GM18508 (cell line): ENCODE results near the gene HOXB3.

Experiments used
- ATAC-seq: cut with Tn5 transposase; IDR thresholded peaks from one replicate; pipeline ENCODE4 v1.9.1; 2021; ENCODE audit warnings: moderate number of reproducible peaks; ENCODE audit not compliant: insufficient read depth, unreplicated experiment

The HOXB3 gene

GRCh38 chr17:48626245-48627117, 36.4 kb upstream of the HOXB3 start, which contains the start of gene HOXB9:
HOXB9 (minus strand) TSS chr17:48626358; CDS start chr17:48626269, 89 bp downstream.
- ATAC-seq: no peak

GRCh38 chr17:48625495-48626244, 35.6 kb upstream of the HOXB3 start:
- no peak for ATAC-seq

GRCh38 chr17:48624544-48625494, 34.8 kb upstream of the HOXB3 start:
- ATAC-seq: no peak

DNA sequence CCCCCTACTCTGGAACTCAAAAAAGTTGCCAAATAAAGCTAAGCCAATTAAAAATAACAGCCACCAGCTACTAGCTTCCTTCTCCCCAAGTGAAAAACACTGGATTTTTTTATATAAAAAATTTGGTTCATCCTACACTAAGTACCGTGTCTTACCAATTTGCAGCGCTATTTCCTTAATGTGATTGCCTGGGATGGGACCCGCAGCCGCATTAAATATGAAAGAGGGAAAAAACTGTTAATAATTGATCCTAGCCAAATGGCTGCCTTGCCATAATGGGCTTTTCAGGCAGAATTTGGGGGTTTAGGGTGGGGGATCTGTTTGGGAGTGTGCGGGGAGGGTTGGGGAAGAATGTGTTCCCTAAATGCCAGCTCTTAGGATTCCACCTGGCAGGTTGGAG, 34.1 kb upstream of the HOXB3 start:
- no peak for ATAC-seq

DNA sequence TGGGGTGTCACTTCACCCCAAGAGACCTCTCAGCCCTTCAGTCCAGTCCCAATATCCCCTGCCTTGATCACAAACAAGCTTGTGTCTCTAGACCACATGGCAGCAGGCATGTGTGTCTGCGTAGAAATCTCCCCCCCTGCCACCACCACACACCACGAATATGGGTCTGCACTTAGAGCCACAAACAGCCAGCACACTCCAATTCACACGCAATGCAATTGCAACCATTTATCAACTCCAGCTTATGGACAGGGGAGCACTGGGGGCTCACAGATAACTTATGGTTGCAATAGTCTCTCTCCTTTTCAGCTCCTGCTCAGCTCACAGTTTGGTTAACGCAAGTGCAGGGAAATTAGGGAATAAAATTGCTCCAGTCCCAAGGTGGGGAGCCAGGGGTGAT, 33.5 kb upstream of the HOXB3 start:
- no peak for ATAC-seq

GRCh38 chr17:48622857-48623256, 32.8 kb upstream of the HOXB3 start:
- no peak for ATAC-seq

DNA sequence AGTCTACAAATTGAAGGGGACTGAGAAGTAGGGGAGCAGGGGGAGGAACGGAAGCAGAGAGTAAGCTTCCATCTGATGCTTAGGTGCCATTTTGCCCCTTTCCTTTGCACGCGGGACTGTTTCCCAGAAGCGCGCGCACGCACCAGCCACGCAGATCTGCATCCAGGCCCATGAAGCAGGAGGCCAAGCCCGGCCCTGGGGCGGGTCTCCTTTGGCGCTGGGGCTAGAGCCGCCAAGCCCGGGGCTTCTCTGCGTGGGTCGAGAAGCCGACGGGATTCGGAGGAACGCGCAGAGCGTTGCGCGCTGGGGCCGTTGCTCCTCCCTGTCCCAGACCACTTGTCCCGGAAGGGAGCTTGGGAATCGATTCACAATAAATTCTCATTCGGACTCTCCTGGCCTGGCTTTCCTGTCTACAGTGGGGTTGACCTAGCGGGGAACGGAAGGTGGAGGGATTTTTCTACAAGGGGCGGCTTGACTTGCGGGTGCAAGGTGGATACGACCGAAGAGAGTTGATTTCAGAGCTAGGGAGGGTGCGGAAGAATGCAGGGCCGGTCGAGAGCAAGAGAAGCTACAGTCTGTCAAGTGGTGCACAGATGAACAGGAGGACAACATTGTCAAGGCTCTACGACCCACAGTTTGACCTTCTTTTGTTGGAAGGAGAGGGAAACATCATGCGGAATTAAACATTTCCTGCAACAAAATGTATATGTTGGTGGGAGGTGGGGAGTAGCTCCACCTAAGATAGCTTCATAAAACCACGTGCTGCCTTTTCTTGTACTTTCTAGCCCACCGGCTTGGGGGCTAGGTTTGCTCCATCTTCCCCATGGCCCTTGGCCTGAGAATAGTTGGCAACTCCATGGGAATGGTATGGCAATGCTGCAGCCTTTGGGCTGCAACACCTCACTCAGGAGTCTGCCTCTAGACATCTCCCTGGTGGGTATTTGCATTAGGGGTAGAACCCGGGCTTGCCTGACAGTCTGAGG, 31.7 kb upstream of the HOXB3 start:
- no peak for ATAC-seq

GRCh38 chr17:48620461-48621139, 30.6 kb upstream of the HOXB3 start:
- ATAC-seq: no peak

- ATAC-seq: no peak
Measured at GRCh38 chr17:48619826-48620449, 29.9 kb upstream of the HOXB3 start.

- no peak for ATAC-seq
Measured at GRCh38 chr17:48618256-48618896, 28.3 kb upstream of the HOXB3 start.

GRCh38 chr17:48617471-48618255, 27.6 kb upstream of the HOXB3 start:
- ATAC-seq: no peak

DNA sequence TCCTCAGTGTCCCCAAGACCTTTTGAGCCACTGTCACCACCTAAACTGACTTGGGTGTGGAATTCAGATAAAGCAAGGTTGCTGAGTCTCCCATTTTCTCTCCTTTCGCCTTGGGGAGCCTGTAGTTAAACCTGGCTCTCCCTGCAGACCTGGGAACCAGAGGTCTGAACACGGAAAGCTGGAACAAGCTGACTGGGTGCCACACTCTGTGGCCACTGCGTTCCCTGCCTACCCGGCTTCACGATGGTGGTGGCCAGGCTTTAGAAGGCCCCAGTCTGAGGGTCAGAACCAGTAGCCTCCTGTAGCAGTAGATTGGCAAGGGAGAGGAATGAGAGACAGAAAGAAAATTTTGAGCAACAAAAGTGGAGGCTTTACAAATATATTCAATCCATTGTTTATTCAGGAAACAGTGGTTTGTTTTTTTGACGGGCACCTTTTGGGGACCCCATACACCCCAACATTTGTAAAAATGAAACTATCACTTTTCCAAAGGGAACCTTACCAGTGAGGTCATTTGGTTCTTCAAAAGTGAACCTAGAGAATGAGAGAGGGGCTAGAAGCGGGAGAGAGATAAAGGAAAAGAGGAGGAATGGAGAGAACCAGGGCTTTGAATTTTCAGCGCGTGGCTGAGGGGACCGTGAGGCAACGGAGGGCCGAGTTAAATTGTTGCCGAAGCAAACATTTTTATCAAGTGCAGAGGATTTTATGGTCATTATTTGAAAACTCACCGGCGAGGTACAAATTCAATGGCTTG, 26.9 kb upstream of the HOXB3 start:
- no peak for ATAC-seq

DNA sequence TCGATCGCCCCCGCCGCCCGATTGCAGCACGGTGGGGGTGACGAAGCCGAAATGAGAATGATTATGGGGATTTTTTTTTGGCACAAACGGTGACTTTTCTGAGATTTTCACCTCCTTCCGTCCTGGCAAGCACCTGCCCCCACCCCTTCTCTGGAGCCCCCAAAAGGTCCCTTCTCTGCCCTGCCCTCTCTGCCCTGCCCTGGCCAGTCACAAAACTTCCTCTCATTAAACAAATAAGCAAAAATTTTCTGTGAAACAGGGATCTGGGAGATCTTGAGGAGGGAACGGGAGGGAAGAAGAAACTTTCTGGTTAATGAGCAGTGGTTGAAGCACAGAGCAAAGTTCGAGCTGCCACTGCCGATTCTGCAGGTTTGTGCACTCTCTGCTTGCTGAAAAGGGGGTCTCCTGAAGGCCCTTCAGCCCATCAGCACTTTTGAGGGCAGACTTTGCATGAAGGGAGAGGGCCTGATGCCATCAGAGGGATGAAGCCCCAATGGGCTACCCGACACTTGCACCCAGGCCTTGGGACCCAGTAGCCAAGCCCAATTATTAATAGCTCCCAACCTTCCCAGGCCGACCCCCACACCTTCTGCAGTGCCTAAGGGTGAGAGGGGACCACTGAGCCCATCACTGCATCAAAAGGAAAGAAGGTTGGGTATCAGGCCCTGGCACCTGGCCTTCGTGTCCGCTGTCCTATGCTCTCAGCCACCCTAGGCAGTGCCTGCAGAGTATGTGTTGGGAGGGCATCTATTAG, 26.1 kb upstream of the HOXB3 start:
- no peak for ATAC-seq

DNA sequence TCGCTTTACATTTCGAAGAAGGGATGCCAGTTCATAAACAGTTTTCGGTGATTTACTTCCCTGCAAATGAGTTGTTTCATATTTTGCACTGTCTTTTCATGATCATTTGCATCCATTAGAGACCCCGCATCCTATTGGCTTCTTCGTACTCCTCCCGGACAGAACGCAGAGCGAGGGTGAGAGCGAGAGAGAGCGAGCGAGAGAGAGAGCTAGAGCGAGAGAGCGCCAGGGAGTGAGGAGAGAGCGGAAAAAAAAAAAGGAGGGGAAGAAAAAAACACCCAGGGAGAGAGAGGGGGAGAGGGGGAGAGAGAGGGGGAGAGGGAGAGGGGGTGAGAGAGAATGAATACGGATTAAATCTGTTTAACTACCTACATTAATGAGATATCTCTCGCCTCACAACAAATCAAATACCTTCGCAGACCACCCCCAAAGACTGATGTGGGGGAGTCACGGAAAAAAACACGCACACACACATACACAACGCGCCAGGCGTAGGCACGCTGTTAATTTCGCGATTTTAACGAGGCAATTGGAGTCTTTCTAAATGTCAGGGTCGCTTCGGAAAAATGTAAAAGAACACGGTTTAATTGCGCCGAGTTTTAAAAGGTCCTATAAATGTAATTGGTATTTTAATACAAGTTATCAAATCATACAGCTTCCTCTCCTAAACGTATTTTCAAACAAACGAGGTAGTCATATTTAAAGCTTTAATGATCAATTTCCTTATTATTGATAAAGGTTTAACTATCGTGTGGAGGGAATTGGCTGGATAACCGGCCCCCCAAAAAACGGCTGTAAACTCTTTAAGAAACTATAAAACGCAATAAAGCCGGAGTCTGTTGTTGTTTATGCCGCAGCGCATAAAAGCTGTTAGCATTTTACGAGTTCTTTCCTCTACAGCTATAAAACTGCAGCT, 25.3 kb upstream of the HOXB3 start, which contains the start of gene HOXB8:
Gene HOXB8 (minus strand): TSS at position 246 of the 916 bp plus-strand sequence. CDS start 588 bp downstream, outside the sequence.
- ATAC-seq: no peak
